T-helper 17 cell (primary cell): Measurements from ENCODE around the gene LGALS8. TPM values are rescaled to one million over a fixed set of nuclear protein-coding genes. Genes with fewer than 3 reads are reported as not detected.
A peak's percentile ranks its signal among the peaks of the same experiment; 100 is the strongest.
"Not testable (repeated sequence)": the region's sequence is repeated elsewhere in the genome, so short reads cannot be mapped to it uniquely, and the experiment has no call there.

ENCODE experiments used
- ATAC-seq: fragments of 150-1000 bp; cut with Tn5 transposase; 2 replicates; pipeline ENCODE4 v1.10.0; 2021; ENCODE audit warnings: mild to moderate bottlenecking, moderate library complexity
- DNase-seq, 3 donors: peaks; one replicate each; pipeline versions ENCODE4 v3.0.0 to v3.0.0-alpha.2; 2020 to 2021
- H3K9me3 ChIP-seq: one replicate; pipeline ENCODE4 v1.7.0; 2013; ENCODE audit warnings: low read length, mild to moderate bottlenecking; ENCODE audit not compliant: control insufficient read depth, poor library complexity, severe bottlenecking
- H3K27ac Mint-ChIP-seq: one replicate; pipeline ENCODE4 v1.8.0; 2022; ENCODE audit warnings: mild to moderate bottlenecking, moderate library complexity, mixed read lengths
- H3K27me3 Mint-ChIP-seq: one replicate; pipeline ENCODE4 v1.8.0; 2022; ENCODE audit warnings: mixed read lengths
- H3K36me3 Mint-ChIP-seq: one replicate; pipeline ENCODE4 v1.8.0; 2022; ENCODE audit warnings: low read depth, mixed read lengths
- H3K4me1 Mint-ChIP-seq: one replicate; pipeline ENCODE4 v1.8.0; 2022; ENCODE audit warnings: mild to moderate bottlenecking, mixed read lengths
- H3K4me3 Mint-ChIP-seq: one replicate; pipeline ENCODE4 v1.8.0; 2022; ENCODE audit warnings: mild to moderate bottlenecking, moderate library complexity, mixed read lengths
- total RNA-seq, 4 donors: library from RNA in 2 of 4; stranded (reverse) in 2 of 4; gene quantifications; one replicate each; pipeline ENCODE4 v1.2.3 and lab custom pipeline; 2022 to 2026

The LGALS8 gene
- total RNA-seq, 2 donors from 2014 or later = 161 to 173 TPM

DNA sequence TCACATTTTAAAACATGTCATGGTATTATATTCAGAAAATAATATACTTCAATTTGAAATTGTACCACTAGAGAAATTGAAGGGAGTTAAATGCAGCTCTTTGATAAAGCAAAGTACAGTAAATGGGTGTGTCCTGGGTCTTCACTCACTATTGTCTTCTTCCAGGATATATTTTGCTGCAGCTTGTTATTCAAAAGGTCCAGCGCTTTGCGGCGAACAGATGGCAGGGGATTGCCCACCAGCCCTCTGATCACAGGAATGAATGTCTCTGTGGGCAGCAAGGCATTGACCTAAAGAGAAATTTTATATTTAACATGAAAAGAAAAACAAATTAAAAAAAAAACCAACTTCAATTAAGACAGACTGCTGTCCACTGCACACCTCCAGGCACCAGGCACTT is 35.1 kb downstream of the LGALS8 start:
- DNase-seq = no peak
- Mint-ChIP-seq H3K36me3 (peaks cover 17% of the 10 kb centered on the region), H3K4me1 (peaks cover 9% of the 10 kb centered on the region), H3K27ac (no peak overlapping the region), H3K4me3 (no peak overlapping the region), H3K27me3 (no peaks in the 10 kb centered on the region)
- no peaks in the 10 kb centered on the region for H3K9me3 ChIP-seq
- no peak for ATAC-seq

DNA sequence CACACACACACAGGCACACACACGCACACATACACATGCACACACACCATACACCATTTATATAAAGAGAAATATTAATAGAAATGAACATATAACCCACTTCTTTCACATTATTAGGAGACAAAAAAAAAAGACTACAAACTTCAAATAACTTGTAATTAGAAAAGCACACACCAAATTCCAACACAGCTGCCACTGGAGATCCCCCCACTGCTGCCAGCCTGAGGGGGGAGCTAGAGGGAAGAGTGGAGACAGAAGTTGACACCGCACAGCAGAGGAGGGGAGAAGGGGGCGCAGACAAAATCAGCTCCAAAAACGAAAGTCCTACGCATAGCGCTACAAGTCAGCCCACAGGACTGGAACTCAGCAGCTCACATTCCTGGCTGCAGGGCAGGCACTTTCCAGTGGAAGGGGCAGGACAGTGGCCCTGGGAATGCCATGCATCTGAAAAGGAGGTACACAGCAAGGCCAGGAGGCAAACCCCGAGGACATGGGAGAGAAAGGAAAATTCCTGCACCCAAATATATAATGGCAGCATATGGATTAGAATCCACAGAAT is 36.5 kb downstream of the LGALS8 start:
- ATAC-seq (no peak), DNase-seq (no peak)
- no peaks in the 10 kb centered on the region for H3K9me3 ChIP-seq
- H3K36me3 Mint-ChIP-seq = peaks cover 16% of the 10 kb centered on the region
- H3K4me3 Mint-ChIP-seq = no peak overlapping the region
- H3K27me3 Mint-ChIP-seq = no peaks in the 10 kb centered on the region
- H3K4me1 Mint-ChIP-seq = peaks cover 11% of the 10 kb centered on the region
- H3K27ac Mint-ChIP-seq = no peak overlapping the region

- no peak overlapping the region for H3K4me3 Mint-ChIP-seq
- DNase-seq (no peak), ATAC-seq (no peak)
- H3K4me1 Mint-ChIP-seq = peaks cover 11% of the 10 kb centered on the region
- no peaks in the 10 kb centered on the region for H3K27me3 Mint-ChIP-seq
- H3K27ac Mint-ChIP-seq = peak overlapping the region; percentile 14
- no peaks in the 10 kb centered on the region for H3K9me3 ChIP-seq
- H3K36me3 Mint-ChIP-seq = peaks cover 4% of the 10 kb centered on the region
Measured at GRCh38 chr1:236561976-236562375, 38.2 kb downstream of the LGALS8 start.

GRCh38 chr1:236565530-236565929 is 41.7 kb downstream of the LGALS8 start:
- Mint-ChIP-seq H3K4me1 (peaks cover 9% of the 10 kb centered on the region), H3K4me3 (no peak overlapping the region), H3K27me3 (no peaks in the 10 kb centered on the region), H3K36me3 (peaks cover 12% of the 10 kb centered on the region), H3K27ac (no peak overlapping the region)
- H3K9me3 ChIP-seq = no peaks in the 10 kb centered on the region
- DNase-seq (no peak), ATAC-seq (no peak)

DNA sequence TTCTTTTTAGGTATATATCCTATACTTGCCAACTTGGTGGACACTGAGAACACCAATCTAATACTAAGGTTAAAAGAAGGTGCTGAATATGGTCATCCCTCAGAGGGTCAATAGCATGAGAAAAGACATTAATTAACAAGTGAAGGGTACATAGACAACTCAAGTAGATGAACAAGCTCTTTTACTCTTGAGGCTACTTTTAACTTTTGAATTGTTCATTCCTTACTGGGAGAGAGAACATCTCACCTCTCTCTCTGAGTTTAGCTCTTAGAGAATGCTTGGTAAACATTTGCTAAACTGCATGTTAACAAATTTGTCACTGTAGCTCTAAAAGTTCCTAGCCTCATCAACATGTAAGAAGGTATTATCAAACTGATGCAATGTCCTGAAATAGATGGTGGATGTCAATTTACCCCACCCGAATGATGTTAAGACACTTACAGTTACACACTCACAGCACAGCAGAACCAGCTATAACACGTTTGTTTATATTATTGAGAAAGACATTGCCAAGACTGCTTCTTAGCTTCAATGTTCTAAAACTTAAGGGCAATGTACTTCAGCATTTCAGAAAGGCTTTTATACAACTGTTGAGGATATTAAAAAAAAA is 44.6 kb downstream of the LGALS8 start:
- DNase-seq = no peak
- no peaks in the 10 kb centered on the region for H3K9me3 ChIP-seq
- Mint-ChIP-seq H3K4me1 (peaks cover 6% of the 10 kb centered on the region), H3K36me3 (peaks cover 8% of the 10 kb centered on the region), H3K27ac (no peak overlapping the region), H3K4me3 (no peak overlapping the region), H3K27me3 (no peaks in the 10 kb centered on the region)
- no peak for ATAC-seq

GRCh38 chr1:236575523-236575922 is 51.7 kb downstream of the LGALS8 start:
- Mint-ChIP-seq H3K4me3 (no peak overlapping the region), H3K4me1 (no peaks in the 10 kb centered on the region), H3K27me3 (no peaks in the 10 kb centered on the region), H3K27ac (peak overlapping the region; percentile 11), H3K36me3 (peaks cover 2% of the 10 kb centered on the region)
- H3K9me3 ChIP-seq = no peaks in the 10 kb centered on the region
- no peak for ATAC-seq
- no peak for DNase-seq

DNA sequence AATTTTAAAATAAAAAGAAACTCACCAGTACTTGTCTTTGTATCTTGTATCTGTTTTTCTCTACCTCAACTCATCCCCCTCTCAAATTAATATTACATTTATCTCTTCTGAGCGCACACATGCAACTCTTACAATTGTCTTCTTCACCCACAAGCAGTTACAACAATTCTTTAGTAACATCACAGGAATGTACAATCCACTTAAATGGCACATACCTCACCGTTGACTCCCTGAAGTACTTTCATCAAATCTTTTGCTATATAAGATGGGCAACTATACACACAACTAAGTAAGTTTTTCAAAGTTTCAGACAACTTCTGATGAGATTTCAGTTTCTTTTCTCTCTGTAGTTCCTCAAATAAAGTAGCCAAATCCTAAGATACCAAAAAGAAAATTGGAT is 52.2 kb downstream of the LGALS8 start:
- peaks cover 2% of the 10 kb centered on the region for H3K36me3 Mint-ChIP-seq
- peak overlapping the region; percentile 11 for H3K27ac Mint-ChIP-seq
- H3K4me3 Mint-ChIP-seq = no peak overlapping the region
- DNase-seq (no peak), ATAC-seq (no peak)
- H3K27me3 Mint-ChIP-seq = no peaks in the 10 kb centered on the region
- no peaks in the 10 kb centered on the region for H3K9me3 ChIP-seq
- no peaks in the 10 kb centered on the region for H3K4me1 Mint-ChIP-seq

GRCh38 chr1:236577041-236577440 is 53.3 kb downstream of the LGALS8 start:
- not testable (repeated sequence) for H3K27ac Mint-ChIP-seq, ATAC-seq, DNase-seq, H3K27me3 Mint-ChIP-seq, H3K36me3 Mint-ChIP-seq, H3K9me3 ChIP-seq, H3K4me1 Mint-ChIP-seq, H3K4me3 Mint-ChIP-seq

DNA sequence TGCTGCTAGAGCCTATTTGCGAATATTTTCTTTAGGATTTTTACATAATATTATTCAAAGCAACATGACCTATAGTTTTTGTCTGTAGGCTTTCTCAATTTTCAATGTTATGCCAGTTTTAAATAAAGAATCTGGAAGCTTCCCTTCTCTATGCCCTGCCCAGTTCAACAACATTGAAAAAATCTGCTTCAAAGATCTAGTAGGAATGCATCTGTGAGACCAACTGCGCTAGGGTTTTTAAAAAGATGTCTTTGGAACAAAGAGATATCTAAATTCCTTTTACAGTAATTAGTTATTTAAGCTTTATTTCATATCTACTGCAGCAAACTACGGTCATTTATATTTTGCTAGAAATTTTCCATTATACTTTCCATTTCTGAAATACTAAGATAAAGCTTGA is 54.9 kb downstream of the LGALS8 start:
- no peaks in the 10 kb centered on the region for H3K4me1 Mint-ChIP-seq
- peaks cover 2% of the 10 kb centered on the region for H3K36me3 Mint-ChIP-seq
- H3K27ac Mint-ChIP-seq = no peak overlapping the region
- no peak for DNase-seq
- no peak for ATAC-seq
- H3K27me3 Mint-ChIP-seq = no peaks in the 10 kb centered on the region
- no peak overlapping the region for H3K4me3 Mint-ChIP-seq
- no peaks in the 10 kb centered on the region for H3K9me3 ChIP-seq

DNA sequence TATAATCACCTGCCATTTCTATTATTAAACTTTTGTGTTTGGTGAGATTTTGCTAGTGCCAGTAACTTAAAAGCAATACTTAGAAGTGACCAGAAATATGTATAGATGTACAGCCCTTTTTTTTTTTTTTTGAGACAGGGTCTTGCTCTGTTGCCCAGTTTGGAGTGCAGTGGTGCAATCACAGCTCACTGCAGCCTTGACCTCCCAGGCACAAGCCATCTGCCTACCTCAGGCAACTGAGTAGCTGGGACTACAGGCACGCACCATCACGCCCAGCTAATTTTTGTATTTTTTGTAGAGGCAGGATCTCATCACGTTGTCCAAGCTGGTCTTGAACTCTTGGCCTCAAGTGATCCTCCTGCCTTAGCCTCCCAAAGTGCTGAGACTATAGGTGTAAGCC is 56.6 kb downstream of the LGALS8 start:
- H3K27me3 Mint-ChIP-seq, H3K4me1 Mint-ChIP-seq, H3K9me3 ChIP-seq, H3K4me3 Mint-ChIP-seq, H3K36me3 Mint-ChIP-seq, H3K27ac Mint-ChIP-seq, DNase-seq, ATAC-seq: not testable (repeated sequence)

DNA sequence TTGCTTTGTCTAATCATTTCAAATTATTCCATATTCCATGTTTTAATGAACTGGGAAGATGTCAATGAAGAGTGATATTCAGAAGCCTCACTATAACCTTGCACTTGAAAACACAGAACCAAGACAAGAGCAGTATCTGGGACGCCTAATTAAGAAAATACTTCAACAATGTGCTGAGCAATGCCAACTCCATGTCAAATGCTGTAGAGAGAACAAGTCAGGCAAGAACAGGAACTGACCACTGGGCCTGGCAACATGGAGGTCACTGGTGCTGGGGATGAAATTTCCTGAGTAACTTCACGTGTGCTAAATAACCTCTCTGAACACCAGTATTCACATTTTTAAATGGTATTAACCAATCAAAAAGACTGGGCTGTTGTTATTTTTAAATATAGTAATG is 57.7 kb downstream of the LGALS8 start:
- H3K9me3 ChIP-seq = no peaks in the 10 kb centered on the region
- Mint-ChIP-seq H3K27me3 (no peaks in the 10 kb centered on the region), H3K36me3 (peaks cover 2% of the 10 kb centered on the region), H3K4me3 (no peak overlapping the region), H3K27ac (no peak overlapping the region), H3K4me1 (no peaks in the 10 kb centered on the region)
- DNase-seq (no peak), ATAC-seq (no peak)

DNA sequence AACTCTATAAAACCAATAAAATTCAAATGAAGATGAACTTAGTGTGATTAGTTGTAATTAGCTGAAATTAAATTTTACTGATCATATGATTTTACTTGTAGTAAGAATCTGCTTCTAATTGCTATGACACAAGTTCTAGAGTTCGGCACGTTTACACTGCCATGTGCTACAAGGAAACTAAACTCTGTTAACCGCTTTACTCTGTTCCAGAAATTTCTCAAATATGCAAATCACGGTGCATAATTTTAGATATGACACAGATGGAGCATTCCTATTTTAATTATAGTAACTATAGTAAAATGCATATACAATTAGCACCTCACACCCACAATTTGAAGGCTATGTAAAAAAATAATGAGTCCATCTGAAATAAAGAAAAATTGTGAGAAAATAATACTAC is 65.7 kb downstream of the LGALS8 start:
- Mint-ChIP-seq H3K4me1 (peaks cover 6% of the 10 kb centered on the region), H3K27ac (peak overlapping the region; percentile 75), H3K36me3 (peaks cover 10% of the 10 kb centered on the region), H3K4me3 (no peak overlapping the region), H3K27me3 (no peaks in the 10 kb centered on the region)
- ATAC-seq = no peak
- no peaks in the 10 kb centered on the region for H3K9me3 ChIP-seq
- DNase-seq = no peak

- Mint-ChIP-seq H3K27me3 (no peaks in the 10 kb centered on the region), H3K4me1 (peaks cover 9% of the 10 kb centered on the region), H3K27ac (peak overlapping the region; percentile 75), H3K36me3 (peaks cover 8% of the 10 kb centered on the region), H3K4me3 (no peak overlapping the region)
- no peak for ATAC-seq
- DNase-seq = no peak
- H3K9me3 ChIP-seq = no peaks in the 10 kb centered on the region
Measured at GRCh38 chr1:236590553-236591150, 66.9 kb downstream of the LGALS8 start.

DNA sequence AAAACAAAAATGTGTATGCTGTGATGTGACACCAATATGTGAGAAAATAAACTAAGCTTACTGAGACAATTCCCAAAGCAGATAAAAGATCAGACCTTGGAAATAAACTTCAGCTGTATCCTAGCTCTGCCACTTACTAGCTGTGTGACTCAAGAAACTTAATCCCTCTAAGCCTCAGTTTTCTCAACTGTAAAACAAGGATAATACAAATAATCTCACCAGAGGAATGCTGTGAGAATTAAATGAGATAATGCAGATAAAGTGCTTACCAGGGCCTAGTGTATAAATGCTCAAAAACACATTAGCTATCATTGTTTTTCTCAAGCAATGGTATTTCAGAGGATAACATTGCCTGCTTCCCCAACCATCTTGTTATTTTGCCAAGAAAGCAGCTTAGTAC is 78.4 kb downstream of the LGALS8 start:
- no peak for DNase-seq
- Mint-ChIP-seq H3K27me3 (no peaks in the 10 kb centered on the region), H3K36me3 (peaks cover 4% of the 10 kb centered on the region), H3K27ac (peak overlapping the region; percentile 91), H3K4me1 (peaks cover 17% of the 10 kb centered on the region), H3K4me3 (peak overlapping the region; percentile 9)
- H3K9me3 ChIP-seq = no peaks in the 10 kb centered on the region
- ATAC-seq = no peak
